ENCODE measurements around the gene POLR1A.

Gene POLR1A

GRCh38 chr2:86097114-86097896 is 8.4 kb downstream of the POLR1A start:
- no peak for DNase-seq

GRCh38 chr2:86094229-86094628 is 11.5 kb downstream of the POLR1A start:
- DNase-seq, result no peak

GRCh38 chr2:86087936-86088850 is 17.5 kb downstream of the POLR1A start:
- no peak for DNase-seq

- no peak for DNase-seq
Measured at GRCh38 chr2:86082756-86083155, 22.9 kb downstream of the POLR1A start.

- no peak for DNase-seq
Measured at GRCh38 chr2:86081724-86082123, 24.0 kb downstream of the POLR1A start.

- DNase-seq, result peak; percentile 75
Measured at GRCh38 chr2:86079981-86080911, 25.4 kb downstream of the POLR1A start.

- DNase-seq, result peak; percentile 72
Measured at GRCh38 chr2:86078774-86079545, 26.7 kb downstream of the POLR1A start.

- no peak for DNase-seq
Measured at GRCh38 chr2:86075886-86076285, 29.8 kb downstream of the POLR1A start.

- DNase-seq, result no peak
Measured at GRCh38 chr2:86074811-86075210, 30.9 kb downstream of the POLR1A start.

- DNase-seq, result no peak
Measured at GRCh38 chr2:86074256-86074655, 31.4 kb downstream of the POLR1A start.

GRCh38 chr2:86073225-86073624 is 32.5 kb downstream of the POLR1A start:
- no peak for DNase-seq

- DNase-seq, result peak; percentile 20
Measured at GRCh38 chr2:86072271-86072858, 33.3 kb downstream of the POLR1A start.

GRCh38 chr2:86070868-86071267 is 34.8 kb downstream of the POLR1A start:
- DNase-seq, result no peak

- no peak for DNase-seq
Measured at GRCh38 chr2:86069783-86070339, 35.8 kb downstream of the POLR1A start.

GRCh38 chr2:86069091-86069685 is 36.5 kb downstream of the POLR1A start:
- DNase-seq, result peak; percentile 8

- DNase-seq, result no peak
Measured at GRCh38 chr2:86068648-86069047, 37.0 kb downstream of the POLR1A start.

- DNase-seq, result peak; percentile 35
Measured at GRCh38 chr2:86068136-86068588, 37.5 kb downstream of the POLR1A start.

GRCh38 chr2:86066915-86067314 is 38.8 kb downstream of the POLR1A start:
- DNase-seq, result no peak

GRCh38 chr2:86066007-86066578 is 39.6 kb downstream of the POLR1A start:
- no peak for DNase-seq

GRCh38 chr2:86065512-86065911 is 40.2 kb downstream of the POLR1A start:
- DNase-seq, result peak; percentile 93
